Measurements from ENCODE around the gene POMT1.

Gene POMT1

GRCh38 chr9:131474711-131475110, 28.0 kb upstream of the POMT1 start:
- Histone ChIP-seq H3K4me3 (ENCODE audit: low read depth, low read length, poor library complexity, severe bottlenecking) (no peak overlapping the region), H3K4me1 (ENCODE audit: insufficient read depth, low read length, severe bottlenecking) (no peaks in the 10 kb centered on the region), H3K9me2 (ENCODE audit: low read depth, low read length) (no peaks in the 10 kb centered on the region), H4K20me1 (ENCODE audit: insufficient read depth, low read length) (no peaks in the 10 kb centered on the region), H3K27me3 (ENCODE audit: insufficient read depth, low read length) (no peaks in the 10 kb centered on the region), H3F3A (ENCODE audit: insufficient read depth, low read length) (no peaks in the 10 kb centered on the region), H3K9me3 (ENCODE audit: low read length) (no peaks in the 10 kb centered on the region), H3K4me2 (ENCODE audit: low read length) (no peak overlapping the region), H2AFZ (ENCODE audit: low read length) (no peak overlapping the region), H3K9ac (ENCODE audit: low read length) (no peak overlapping the region), H3K36me3 (ENCODE audit: insufficient read depth, low read length) (peaks cover 96% of the 10 kb centered on the region), H3K79me2 (ENCODE audit: insufficient read depth, low read length) (peaks cover 3% of the 10 kb centered on the region; the same call in 1 of the 2 replicates), H3K27ac (ENCODE audit: low read depth, low read length, poor library complexity, severe bottlenecking) (no peak overlapping the region)
- TF ChIP-seq EZH2 (IDR thresholded peaks at IDR 0.05; ENCODE audit: borderline replicate concordance, low read length) (no peak), CTCF (IDR thresholded peaks at IDR 0.05; ENCODE audit: low read length) (no peak)

- H3K4me3 ChIP-seq (ENCODE audit: low read depth, low read length, poor library complexity, severe bottlenecking): no peak overlapping the region
- H4K20me1 ChIP-seq (ENCODE audit: insufficient read depth, low read length): no peaks in the 10 kb centered on the region
- H3K9me2 ChIP-seq (ENCODE audit: low read depth, low read length): no peaks in the 10 kb centered on the region
- H3K9me3 ChIP-seq (ENCODE audit: low read length): no peaks in the 10 kb centered on the region
- no peak overlapping the region for H2AFZ ChIP-seq (ENCODE audit: low read length)
- H3K27me3 ChIP-seq (ENCODE audit: insufficient read depth, low read length): no peaks in the 10 kb centered on the region
- TF ChIP-seq CTCF (IDR thresholded peaks at IDR 0.05; ENCODE audit: low read length) (no peak), EZH2 (IDR thresholded peaks at IDR 0.05; ENCODE audit: borderline replicate concordance, low read length) (no peak)
- no peaks in the 10 kb centered on the region for H3K4me1 ChIP-seq (ENCODE audit: insufficient read depth, low read length, severe bottlenecking)
- H3K27ac ChIP-seq (ENCODE audit: low read depth, low read length, poor library complexity, severe bottlenecking): no peak overlapping the region
- H3K4me2 ChIP-seq (ENCODE audit: low read length): no peak overlapping the region
- no peaks in the 10 kb centered on the region for H3F3A ChIP-seq (ENCODE audit: insufficient read depth, low read length)
- peaks cover 3% of the 10 kb centered on the region; the same call in 1 of the 2 replicates for H3K79me2 ChIP-seq (ENCODE audit: insufficient read depth, low read length)
- H3K9ac ChIP-seq (ENCODE audit: low read length): no peak overlapping the region
- H3K36me3 ChIP-seq (ENCODE audit: insufficient read depth, low read length): peaks cover 96% of the 10 kb centered on the region
These were observed 27.4 kb upstream of the POMT1 start for GRCh38 chr9:131475111-131475955.

- H3K9ac ChIP-seq (ENCODE audit: low read length): no peak overlapping the region
- H3K79me2 ChIP-seq (ENCODE audit: insufficient read depth, low read length): peaks cover 3% of the 10 kb centered on the region; the same call in 1 of the 2 replicates
- no peaks in the 10 kb centered on the region for H4K20me1 ChIP-seq (ENCODE audit: insufficient read depth, low read length)
- no peaks in the 10 kb centered on the region for H3F3A ChIP-seq (ENCODE audit: insufficient read depth, low read length)
- H3K4me1 ChIP-seq (ENCODE audit: insufficient read depth, low read length, severe bottlenecking): no peaks in the 10 kb centered on the region
- H2AFZ ChIP-seq (ENCODE audit: low read length): no peak overlapping the region
- TF ChIP-seq EZH2 (IDR thresholded peaks at IDR 0.05; ENCODE audit: borderline replicate concordance, low read length) (no peak), CTCF (IDR thresholded peaks at IDR 0.05; ENCODE audit: low read length) (peak; percentile 41)
- H3K4me2 ChIP-seq (ENCODE audit: low read length): no peak overlapping the region
- H3K36me3 ChIP-seq (ENCODE audit: insufficient read depth, low read length): peaks cover 93% of the 10 kb centered on the region
- H3K27me3 ChIP-seq (ENCODE audit: insufficient read depth, low read length): no peaks in the 10 kb centered on the region
- H3K27ac ChIP-seq (ENCODE audit: low read depth, low read length, poor library complexity, severe bottlenecking): no peak overlapping the region
- no peaks in the 10 kb centered on the region for H3K9me3 ChIP-seq (ENCODE audit: low read length)
- no peaks in the 10 kb centered on the region for H3K9me2 ChIP-seq (ENCODE audit: low read depth, low read length)
- no peak overlapping the region for H3K4me3 ChIP-seq (ENCODE audit: low read depth, low read length, poor library complexity, severe bottlenecking)
These were observed 26.6 kb upstream of the POMT1 start for GRCh38 chr9:131475956-131476776.

All from OCI-LY1 (cell line).